ENCODE results near the gene NTNG1.

NTNG1 gene

DNA sequence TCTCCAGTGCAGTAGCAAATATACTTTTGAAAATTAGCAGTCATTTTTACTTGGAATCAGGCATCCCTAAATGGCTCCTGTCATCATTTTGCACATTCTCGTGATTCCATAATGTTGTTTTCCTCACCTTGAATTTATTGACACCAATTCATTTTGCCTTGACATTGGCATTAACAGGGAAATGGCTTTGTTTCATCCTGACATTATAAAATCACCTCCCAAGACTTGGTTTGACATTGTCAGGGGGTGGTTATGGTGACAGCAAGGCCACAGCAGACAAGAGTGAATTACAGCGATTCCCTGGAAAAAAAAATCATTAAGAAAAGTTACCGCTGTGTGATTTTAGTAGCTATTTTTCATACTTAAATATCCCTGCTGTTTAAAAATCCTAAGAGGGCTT, 327.0 kb downstream of the NTNG1 start:
- DNase-seq = no peak

DNA sequence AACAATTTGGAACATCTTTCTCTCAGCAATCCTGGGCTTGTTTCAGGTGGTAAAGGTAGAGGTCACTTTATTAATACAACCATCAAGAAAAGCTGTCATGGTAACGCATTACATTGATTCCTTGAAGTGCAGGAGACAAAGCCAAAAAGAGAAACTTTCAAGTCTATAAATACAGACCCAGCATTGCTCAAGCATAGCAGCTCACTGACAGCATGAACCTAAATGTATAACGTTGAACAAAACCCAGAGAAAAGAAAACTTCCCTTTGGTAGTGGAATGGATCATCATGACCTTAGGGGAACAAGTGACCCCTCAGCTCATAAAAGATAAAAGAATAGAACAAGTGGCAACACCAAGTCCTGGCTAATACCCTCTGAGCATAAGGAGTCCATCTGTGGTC, 332.2 kb downstream of the NTNG1 start:
- no peak for DNase-seq

DNA sequence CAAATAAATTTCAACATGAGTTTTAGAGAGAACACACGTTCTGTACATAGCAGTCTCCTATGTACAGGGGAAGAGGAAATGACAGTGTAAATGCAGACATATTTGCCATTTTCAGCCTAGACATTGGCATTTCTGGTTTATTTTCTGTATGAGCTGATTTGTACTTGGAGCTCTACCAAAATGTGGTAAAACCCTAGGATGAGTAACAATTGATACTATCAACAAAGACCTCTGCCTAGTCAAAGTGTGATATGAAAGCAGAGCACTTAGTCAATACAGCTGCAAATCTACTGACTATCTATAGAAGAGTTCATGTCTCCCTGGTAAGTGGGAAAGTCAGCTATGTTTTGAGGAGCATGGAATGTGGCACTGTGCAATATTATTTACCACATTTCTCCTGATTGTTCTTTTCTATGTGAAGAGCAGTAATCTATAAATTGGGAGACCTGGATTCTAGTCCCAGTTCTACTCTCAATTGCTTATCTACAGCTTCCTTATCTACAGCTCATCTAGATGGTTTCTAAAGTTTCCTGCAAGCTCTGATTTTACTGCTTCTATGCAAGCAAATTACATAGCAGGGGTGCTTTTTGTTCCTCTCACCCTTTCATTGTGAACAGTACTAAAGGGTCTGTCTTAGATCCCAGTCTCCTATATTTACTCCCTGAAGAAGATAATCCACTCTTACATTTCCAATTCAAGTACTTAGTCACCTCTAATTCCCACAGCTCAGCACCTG, 334.2 kb downstream of the NTNG1 start:
- DNase-seq = no peak

DNA sequence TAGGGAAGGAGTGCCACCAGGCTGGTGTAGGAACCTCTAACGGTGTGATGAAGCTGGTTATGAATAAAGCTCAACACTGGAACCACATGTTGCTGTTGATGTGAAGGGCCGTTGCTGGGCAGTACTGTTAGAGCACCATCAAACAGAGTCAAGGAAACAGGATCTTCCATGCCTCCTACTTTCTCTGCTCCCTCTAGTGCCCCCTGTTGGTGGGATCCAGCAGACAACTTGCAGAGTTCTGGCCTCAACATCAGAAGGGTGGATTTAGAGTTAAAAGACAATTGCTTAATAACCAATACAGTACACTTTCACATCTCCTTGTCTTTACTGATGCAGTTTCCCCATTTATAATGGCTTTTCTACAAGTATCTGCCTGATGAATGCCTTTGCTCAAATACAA, 336.4 kb downstream of the NTNG1 start:
- DNase-seq = no peak

DNA sequence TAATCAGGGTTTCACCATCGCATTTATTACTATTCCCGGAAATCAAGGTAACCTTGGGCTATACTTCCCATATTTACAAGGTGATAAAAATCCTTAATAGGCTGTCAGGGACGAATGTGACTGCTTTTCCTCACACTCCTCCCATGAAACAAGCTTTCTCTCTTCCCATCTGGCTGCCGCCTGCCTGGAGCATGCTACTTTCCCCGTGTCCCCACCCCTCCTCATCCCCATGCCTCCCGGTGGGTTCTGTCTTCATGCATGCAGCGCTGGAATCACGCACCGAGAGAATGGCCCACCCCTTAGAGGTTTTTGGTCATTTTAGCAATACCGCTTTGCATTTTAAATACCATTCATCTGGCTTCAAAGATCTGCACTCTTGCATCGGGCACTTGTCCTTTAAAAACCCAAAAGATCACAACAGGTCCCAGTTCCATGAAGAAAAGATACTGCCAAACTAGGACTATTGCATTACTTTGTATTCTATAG, 339.1 kb downstream of the NTNG1 start:
- DNase-seq = no peak

DNA sequence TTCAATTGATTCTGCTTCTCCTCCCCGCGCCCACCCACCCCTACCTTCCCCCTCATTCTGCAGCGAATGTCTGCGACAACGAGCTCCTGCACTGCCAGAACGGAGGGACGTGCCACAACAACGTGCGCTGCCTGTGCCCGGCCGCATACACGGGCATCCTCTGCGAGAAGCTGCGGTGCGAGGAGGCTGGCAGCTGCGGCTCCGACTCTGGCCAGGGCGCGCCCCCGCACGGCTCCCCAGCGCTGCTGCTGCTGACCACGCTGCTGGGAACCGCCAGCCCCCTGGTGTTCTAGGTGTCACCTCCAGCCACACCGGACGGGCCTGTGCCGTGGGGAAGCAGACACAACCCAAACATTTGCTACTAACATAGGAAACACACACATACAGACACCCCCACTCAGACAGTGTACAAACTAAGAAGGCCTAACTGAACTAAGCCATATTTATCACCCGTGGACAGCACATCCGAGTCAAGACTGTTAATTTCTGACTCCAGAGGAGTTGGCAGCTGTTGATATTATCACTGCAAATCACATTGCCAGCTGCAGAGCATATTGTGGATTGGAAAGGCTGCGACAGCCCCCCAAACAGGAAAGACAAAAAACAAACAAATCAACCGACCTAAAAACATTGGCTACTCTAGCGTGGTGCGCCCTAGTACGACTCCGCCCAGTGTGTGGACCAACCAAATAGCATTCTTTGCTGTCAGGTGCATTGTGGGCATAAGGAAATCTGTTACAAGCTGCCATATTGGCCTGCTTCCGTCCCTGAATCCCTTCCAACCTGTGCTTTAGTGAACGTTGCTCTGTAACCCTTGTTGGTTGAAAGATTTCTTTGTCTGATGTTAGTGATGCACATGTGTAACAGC, 339.9 kb downstream of the NTNG1 start:
- DNase-seq = no peak

DNA sequence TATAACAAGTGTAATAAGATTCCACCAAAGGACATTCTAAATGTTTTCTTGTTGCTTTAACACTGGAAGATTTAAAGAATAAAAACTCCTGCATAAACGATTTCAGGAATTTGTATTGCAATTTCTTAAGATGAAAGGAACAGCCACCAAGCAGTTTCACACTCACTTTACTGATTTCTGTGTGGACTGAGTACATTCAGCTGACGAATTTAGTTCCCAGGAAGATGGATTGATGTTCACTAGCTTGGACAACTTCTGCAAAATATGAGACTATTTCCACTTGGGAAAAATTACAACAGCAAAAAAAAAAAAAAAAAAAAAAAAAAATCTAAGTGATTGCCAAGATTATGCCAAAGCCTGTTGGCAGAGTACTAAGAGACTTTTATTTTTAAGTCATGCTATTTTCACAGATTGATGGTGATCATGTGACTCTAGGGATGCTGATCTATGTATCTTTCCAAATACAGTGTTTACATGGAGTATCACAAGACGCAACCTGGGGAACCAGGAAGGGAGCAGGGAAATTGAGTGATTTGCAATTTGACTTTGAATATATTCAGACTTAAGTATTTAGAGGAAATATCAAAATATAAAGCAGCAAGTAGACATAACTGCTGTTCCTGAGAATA, 341.0 kb downstream of the NTNG1 start:
- no peak for DNase-seq

DNA sequence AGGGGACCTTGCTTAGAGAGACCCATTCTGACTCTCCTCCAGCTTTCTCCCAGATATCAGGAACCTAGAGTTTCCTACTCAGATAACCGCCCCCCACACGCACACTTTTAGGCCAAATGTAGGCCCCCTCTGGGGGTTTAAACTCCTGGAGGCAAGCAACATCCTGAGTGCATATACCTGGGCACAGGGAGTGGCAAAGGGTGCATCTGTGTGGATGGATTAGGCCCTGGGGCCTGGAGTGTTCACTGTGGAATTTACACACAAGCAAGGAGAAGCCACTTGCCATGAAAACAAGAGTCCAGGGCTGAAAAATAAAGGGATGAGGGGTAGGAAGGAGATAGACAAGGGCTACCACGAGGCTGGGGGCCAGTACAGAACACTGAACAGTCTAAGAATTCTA, 343.1 kb downstream of the NTNG1 start:
- no peak for DNase-seq

DNA sequence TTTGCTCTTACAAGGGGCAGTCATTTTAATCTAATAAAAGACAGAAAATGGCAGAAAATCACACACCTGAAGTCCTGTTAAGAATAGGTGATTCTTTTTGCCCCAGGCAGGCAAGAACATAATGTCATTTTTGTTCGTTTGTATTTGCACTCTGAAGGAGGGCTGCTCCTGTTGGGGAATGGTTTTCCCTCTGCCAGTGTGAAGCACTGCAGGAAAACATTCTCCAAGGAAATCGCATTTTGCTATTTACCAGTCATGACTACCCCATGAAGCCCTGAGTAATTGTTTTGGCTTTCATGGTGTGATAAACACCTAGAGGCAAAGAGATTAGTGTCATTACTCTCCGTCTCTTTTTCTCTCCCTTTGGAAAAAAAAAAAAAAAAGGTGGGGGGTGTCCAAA, 345.5 kb downstream of the NTNG1 start:
- no peak for DNase-seq

DNA sequence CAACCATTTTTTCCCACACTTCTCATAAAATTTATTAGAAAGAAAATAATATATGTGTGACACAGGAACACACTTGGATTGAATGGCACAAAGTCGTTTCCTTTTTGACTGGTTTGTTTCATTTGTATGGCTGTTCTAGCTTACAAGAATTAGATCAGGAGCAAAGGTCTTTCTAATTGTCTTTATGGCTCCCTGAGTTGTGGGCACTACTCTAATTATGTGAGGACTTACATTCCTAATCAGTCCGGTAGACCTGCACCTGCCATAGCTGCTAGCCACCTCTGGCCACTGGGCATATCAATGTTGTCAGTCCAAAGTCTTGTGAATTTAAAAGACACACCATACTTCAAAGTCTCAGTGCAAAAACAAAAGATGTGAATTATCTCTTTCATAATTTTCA, 346.7 kb downstream of the NTNG1 start:
- no peak for DNase-seq

DNA sequence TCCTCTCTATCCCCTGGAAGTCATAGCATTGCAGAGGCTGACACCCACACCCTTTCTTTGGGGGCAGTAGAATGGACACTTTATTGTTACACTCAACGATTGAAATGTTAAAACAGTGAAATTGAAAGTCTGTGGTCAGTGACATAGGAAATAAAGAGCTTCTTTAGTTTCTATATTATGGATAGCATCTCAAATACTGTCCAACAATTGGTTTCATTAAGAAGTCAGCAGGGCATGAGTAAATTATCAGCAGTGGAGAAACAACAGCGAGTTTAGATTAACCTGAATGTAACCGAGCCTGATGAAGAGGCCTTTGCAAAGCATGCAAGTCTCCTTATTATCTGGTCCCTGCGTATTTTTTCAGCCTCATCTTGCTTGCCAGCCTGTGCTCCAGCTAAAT, 350.7 kb downstream of the NTNG1 start:
- DNase-seq = no peak

DNA sequence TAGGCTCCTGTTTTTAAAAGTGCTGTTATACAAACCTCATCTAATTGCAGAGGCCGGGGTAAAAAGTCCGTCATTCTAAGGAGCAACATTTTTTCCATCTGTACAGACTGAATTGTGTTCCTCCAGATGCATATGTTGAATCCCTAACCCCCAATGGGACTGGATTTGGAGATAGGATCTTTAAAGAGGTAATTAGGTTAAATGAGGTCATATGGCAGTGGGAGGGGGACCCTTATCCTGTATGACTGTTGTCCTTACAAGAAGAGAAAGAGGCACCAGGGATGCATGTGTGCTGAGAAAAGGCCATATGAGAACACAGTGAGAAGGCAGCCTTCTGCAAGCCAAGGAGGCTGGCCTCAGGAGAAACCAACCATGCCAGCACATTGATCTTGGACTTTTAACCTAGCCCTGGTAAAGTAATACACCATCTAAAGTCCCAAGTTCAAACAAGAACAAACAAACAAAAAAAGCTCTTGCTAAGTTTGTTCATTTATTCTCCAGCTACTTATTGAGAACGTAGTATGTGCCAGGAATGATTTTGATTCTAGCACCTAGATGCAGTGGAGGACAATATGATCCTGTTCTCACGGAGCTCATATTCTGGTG, 352.4 kb downstream of the NTNG1 start:
- no peak for DNase-seq

DNA sequence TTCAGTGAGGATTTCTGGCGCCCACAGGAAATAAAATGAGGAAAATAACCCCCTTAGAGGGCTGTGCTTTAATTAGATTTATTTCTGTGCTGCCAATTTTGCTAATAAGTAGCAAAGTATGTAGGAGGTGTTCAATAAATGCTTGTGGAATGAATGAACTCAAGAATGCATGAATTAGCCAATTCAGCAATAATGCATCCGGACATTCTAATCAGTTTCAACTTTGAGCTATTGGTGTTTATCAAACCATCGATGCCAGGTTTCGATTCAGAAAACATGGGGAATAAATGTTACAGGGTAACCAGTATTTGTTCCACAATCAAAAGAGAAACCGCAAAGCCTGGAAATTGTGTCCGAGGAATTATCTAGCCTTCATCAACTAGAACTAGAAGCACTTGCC, 353.2 kb downstream of the NTNG1 start:
- DNase-seq = no peak

DNA sequence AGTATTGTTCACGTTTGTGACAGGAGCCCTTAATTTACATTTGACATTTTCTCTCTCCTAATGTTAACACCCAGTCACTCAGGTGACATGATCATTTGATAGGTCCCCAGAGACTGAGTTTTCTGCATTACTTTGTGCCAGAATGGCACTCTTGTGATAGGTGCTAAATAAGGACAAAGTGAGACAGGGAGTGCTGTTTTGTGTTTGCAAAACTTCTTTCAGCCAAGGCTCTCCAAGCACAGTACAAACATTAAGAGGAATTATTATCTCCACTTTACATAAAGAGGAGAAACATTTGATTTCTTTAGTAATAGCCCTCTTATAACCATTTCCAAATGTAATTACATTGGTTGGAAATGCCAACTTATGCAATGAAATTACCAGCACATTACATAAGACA, 355.2 kb downstream of the NTNG1 start:
- DNase-seq = no peak

DNA sequence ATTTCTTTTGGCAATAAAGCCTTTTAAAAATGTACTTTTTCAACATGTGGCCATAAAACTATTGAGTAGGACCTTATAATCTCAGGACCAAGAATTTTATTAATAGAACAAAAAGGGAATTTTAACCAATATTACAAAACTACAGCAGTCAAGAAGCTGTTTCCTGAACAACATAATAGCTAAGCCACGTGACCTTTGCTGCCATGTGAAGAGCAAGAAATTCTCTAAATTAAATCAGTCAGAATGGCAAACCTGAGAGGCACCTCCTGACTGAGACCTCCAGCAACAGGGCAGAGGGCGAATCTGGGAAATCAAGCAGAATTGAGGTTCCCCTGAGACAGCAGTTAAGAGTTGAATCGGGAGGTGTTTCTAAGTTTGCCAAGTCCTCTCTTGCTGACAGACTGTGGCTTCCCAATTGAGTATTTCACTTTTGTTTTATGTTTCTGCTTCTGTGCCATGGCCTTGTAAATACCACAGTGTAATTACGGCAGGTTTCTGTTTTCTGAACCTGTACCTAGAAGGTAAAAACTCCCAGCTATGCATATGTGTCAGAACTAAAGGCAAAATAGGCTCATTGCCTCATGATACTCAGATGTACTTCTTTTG, 358.4 kb downstream of the NTNG1 start:
- DNase-seq = no peak

DNA sequence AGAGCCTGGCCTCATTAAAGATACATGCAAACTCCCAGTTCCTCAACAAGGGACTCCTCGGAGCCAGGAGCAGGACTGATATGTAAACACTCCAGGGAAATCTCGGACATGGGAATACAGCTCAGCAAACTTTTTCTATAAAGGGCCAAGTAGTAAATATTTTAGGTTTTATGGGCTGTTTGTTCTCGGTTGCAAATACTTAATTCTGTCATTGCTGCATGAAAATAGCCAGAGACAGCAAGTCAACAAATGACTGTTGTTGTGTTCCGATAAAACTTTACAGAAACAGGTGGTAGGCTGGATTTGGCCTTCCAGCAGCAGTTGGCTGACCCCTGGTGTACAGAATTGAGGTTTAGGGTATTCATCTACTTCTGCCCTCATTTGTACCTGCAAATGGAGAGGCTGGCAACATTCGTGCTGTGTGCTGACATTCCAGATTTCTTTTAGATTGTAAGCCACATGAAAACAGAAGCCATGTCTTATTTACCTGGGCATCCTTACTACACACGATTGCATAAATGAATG, 360.3 kb downstream of the NTNG1 start:
- no peak for DNase-seq

DNA sequence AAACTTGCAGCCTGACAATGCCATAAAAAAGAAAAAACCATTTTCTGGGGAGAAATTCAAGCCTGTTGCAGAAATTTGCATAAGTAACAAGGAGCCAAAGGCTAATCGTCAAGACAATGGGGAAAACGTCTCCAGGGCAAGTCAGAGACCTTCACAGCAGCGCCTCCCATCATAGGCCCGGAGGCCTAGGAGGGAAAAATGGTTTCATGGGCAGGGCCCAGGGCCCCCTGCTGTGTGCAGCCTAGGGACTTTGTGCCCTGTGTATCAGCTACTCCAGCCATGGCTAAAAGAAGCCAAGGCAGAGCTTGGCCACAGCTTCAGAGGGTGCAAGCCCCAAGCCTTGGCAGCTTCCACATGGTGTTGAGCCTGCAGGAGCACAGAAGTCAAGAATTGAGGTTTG, 369.5 kb downstream of the NTNG1 start:
- no peak for DNase-seq

DNA sequence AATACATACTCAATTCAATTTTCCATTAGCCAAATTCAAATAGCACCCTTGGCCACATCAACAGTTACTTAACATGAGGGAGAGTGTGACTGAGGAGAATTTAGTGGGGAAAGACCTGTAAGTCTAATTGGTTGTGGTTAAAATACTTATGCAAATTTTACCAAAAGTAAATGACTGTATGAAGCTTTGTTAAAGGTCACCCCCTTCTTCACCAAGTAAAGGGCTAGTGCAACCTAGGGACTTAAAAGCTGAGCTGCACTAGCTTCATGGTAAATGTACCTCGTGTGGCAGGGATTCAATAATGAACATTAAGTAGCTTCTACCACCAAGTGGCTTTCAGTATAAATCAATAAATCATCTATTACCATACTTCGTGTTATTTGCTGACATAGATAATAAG, 372.0 kb downstream of the NTNG1 start:
- DNase-seq = no peak

DNA sequence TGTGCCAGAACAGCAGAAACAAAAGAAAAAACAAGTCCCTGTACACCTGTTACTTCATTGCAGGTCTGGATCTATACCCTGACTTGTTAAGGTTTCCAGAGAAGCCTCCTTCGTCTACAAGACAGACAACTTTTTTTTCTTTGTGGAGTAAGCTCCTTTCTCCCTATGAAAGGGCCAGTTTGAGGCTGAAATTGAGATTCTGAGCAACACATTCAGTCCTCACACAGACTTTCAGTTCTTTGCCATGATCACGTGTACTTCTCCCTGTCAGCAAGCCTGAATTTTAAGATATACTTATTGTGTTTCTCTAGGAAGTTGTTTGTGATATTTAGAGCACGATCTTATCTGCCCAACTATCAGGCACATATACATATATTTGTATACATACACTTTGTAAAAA, 374.0 kb downstream of the NTNG1 start:
- DNase-seq = no peak

DNA sequence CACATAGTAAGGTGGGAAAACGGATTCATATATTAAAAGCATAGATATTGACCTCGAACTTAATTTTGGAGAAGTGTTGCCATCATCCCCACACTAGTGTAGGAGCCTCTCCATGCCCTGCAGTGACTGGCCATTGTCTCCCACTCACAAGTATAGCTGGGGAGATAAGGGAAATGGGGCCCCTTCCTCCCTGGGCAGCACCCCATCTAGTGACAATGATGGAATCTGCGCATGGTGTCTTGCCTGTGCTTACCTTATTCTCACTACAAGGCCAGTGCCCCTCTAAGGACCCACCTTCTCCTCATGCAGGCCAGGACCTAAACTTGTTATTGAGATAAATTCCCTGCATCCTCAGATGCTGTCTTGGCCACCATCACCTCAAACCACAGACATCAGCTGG, 374.9 kb downstream of the NTNG1 start:
- no peak for DNase-seq

DNA sequence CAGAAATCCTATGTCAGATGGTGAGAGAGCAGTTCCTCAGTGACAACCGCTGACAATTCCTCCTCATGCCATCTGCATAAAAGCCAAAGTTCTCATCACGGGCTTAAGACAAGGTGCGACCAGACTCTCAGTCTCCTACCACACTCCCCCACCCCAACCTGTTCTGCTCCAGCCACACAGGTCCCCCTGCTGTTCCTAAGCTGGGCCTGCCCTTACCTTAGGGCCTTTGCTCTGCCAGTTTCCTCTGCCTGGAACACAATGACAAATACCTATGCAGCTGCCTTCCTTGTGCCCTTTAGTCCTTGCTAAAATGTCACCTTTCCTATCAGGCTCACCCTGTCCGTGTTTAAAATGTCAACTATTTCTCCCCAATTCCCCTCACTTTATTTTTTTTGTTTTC, 382.2 kb downstream of the NTNG1 start:
- no peak for DNase-seq

DNA sequence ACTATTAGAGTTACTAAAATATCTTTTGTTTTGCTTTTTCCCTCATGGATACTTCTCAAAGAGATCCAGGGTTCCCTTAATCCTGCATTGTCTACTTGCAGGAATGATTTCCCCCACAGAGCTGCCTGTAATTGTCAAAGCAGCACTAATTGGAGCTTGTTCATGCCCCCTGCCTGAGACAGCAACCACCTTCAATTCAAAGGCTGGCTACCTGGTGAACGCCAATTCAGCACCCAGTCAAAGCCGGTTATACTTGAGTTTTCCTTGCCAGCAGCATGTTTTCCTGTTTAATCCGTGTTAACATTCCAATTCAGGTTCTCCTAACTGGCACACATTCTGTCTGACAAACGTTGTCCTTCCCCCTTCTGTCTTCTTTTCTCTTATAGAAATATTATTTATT, 382.9 kb downstream of the NTNG1 start:
- no peak for DNase-seq

DNA sequence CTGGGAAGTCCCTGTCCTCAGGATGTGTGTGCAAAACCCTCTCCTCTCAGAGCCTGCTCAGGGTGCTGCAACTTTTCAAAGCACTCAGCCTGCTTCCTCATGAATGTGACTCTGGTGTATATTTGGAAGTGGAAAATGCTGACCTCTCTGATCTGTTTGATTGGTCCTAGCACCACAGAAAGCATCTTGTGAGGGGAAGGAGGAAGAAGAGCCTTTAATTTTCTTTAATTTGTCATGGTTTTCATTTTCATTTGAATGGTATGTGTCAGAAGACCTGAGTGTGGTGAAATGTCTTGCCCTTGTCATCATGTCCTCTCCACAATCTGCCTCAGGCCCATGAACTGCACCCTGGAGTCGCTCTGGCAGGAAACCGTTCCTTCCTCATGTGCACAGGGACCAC, 383.5 kb downstream of the NTNG1 start:
- no peak for DNase-seq
